Stimulated activated naive B cell treated with anti-CD40 and anti-IgM and Interleukin-4, amounts not matched to agents 10 μg/mL and 1 μg/mL and 100 μg/mL, for 72 hours (primary cell): ENCODE data around the gene GPD2.

Experiments used
- ATAC-seq, 2 donors: fragments of 150-1000 bp; cut with Tn5 transposase; replicated peaks; 2 replicates each; pipeline ENCODE4 v1.10.0; 2021; ENCODE audit warnings: moderate library complexity in 1 of 2
- DNase-seq: peaks from one replicate; pipeline ENCODE4 v3.0.0; 2021
- H3K27ac Mint-ChIP-seq: one replicate; pipeline ENCODE4 v1.8.0; 2022; ENCODE audit warnings: mild to moderate bottlenecking, mixed read lengths
- H3K27me3 Mint-ChIP-seq, 2 donors: one replicate each; pipeline ENCODE4 v1.8.0; 2022; ENCODE audit warnings: mixed read lengths in 2 of 2
- H3K36me3 Mint-ChIP-seq, 2 donors: one replicate each; pipeline ENCODE4 v1.8.0; 2022; ENCODE audit warnings: mixed read lengths in 2 of 2, mild to moderate bottlenecking in 1 of 2
- H3K4me1 Mint-ChIP-seq, 2 donors: one replicate each; pipeline ENCODE4 v1.8.0; 2022; ENCODE audit warnings: mixed read lengths in 2 of 2, mild to moderate bottlenecking in 1 of 2
- H3K4me3 Mint-ChIP-seq, 2 donors: one replicate each; pipeline ENCODE4 v1.8.0; 2022; ENCODE audit warnings: mild to moderate bottlenecking in 2 of 2, mixed read lengths in 2 of 2, moderate library complexity in 1 of 2
- H3K9me3 Mint-ChIP-seq, 2 donors: one replicate each; pipeline ENCODE4 v1.8.0; 2022; ENCODE audit warnings: mixed read lengths in 2 of 2, mild to moderate bottlenecking in 1 of 2

Gene GPD2

GRCh38 chr2:156448766-156449165, 12.6 kb downstream of the GPD2 start:
- Mint-ChIP-seq H3K27me3 (no peaks in the 10 kb centered on the region), H3K9me3 (peaks cover 0 to 6% of the 10 kb centered on the region in 2 donors), H3K36me3 (peaks cover 24 to 38% of the 10 kb centered on the region in 2 donors), H3K4me3 (no peak overlapping the region), H3K27ac (no peak overlapping the region), H3K4me1 (peaks cover 22 to 30% of the 10 kb centered on the region in 2 donors)
- DNase-seq (no peak), ATAC-seq (no peak)

GRCh38 chr2:156452971-156453370, 16.8 kb downstream of the GPD2 start:
- H3K4me1 Mint-ChIP-seq = peaks cover 40 to 52% of the 10 kb centered on the region in 2 donors
- ATAC-seq = no peak
- no peak for DNase-seq
- no peak overlapping the region for H3K4me3 Mint-ChIP-seq
- H3K36me3 Mint-ChIP-seq = peaks cover 24 to 42% of the 10 kb centered on the region in 2 donors
- no peaks in the 10 kb centered on the region for H3K27me3 Mint-ChIP-seq
- no peak overlapping the region for H3K27ac Mint-ChIP-seq
- H3K9me3 Mint-ChIP-seq = peaks cover 0 to 9% of the 10 kb centered on the region in 2 donors

- no peak for DNase-seq
- Mint-ChIP-seq H3K27ac (no peak overlapping the region), H3K4me3 (no peak overlapping the region)
Observed at GRCh38 chr2:156455361-156455975, 19.3 kb downstream of the GPD2 start.

GRCh38 chr2:156456616-156457015, 20.4 kb downstream of the GPD2 start:
- Mint-ChIP-seq H3K27ac (no peak overlapping the region), H3K36me3 (peaks cover 17 to 28% of the 10 kb centered on the region in 2 donors), H3K9me3 (peaks cover 0 to 9% of the 10 kb centered on the region in 2 donors), H3K4me1 (peaks cover 43 to 57% of the 10 kb centered on the region in 2 donors), H3K4me3 (peak overlapping the region; percentile 5 to 23), H3K27me3 (no peaks in the 10 kb centered on the region)
- DNase-seq (peak; percentile 35), ATAC-seq (peak; percentile 77 to 86)

More at GRCh38 chr2:156455361-156455975, 19.3 kb downstream of the GPD2 start:
- no peaks in the 10 kb centered on the region for H3K27me3 Mint-ChIP-seq
- peaks cover 0 to 9% of the 10 kb centered on the region in 2 donors for H3K9me3 Mint-ChIP-seq
- peak; percentile 62 to 68 for ATAC-seq
- H3K36me3 Mint-ChIP-seq = peaks cover 17 to 28% of the 10 kb centered on the region in 2 donors
- H3K4me1 Mint-ChIP-seq = peaks cover 41 to 57% of the 10 kb centered on the region in 2 donors

- ATAC-seq = peak in 1 of 2 donors; percentile 39
- Mint-ChIP-seq H3K4me1 (peaks cover 40 to 50% of the 10 kb centered on the region in 2 donors), H3K36me3 (peaks cover 12 to 24% of the 10 kb centered on the region in 2 donors), H3K9me3 (peaks cover 0 to 7% of the 10 kb centered on the region in 2 donors), H3K4me3 (no peak overlapping the region), H3K27me3 (no peaks in the 10 kb centered on the region), H3K27ac (no peak overlapping the region)
- DNase-seq = no peak
Observed at GRCh38 chr2:156457523-156458517, 21.6 kb downstream of the GPD2 start.

GRCh38 chr2:156459720-156460119, 23.5 kb downstream of the GPD2 start:
- H3K27me3 Mint-ChIP-seq = no peaks in the 10 kb centered on the region
- DNase-seq (no peak), ATAC-seq (no peak)
- peaks cover 27 to 37% of the 10 kb centered on the region in 2 donors for H3K4me1 Mint-ChIP-seq
- H3K9me3 Mint-ChIP-seq = peaks cover 0 to 3% of the 10 kb centered on the region in 2 donors
- peaks cover 0 to 15% of the 10 kb centered on the region in 2 donors for H3K36me3 Mint-ChIP-seq
- H3K4me3 Mint-ChIP-seq = no peak overlapping the region
- no peak overlapping the region for H3K27ac Mint-ChIP-seq

GRCh38 chr2:156464106-156464505, 27.9 kb downstream of the GPD2 start:
- Mint-ChIP-seq H3K9me3 (no peaks in the 10 kb centered on the region), H3K27me3 (no peaks in the 10 kb centered on the region), H3K36me3 (peaks cover 3 to 4% of the 10 kb centered on the region in 2 donors), H3K27ac (no peak overlapping the region), H3K4me3 (no peak overlapping the region), H3K4me1 (peaks cover 17 to 29% of the 10 kb centered on the region in 2 donors)
- DNase-seq (no peak), ATAC-seq (no peak)

GRCh38 chr2:156465573-156465972, 29.4 kb downstream of the GPD2 start:
- peaks cover 4 to 8% of the 10 kb centered on the region in 2 donors for H3K36me3 Mint-ChIP-seq
- H3K4me1 Mint-ChIP-seq = peaks cover 23 to 42% of the 10 kb centered on the region in 2 donors
- ATAC-seq (no peak), DNase-seq (no peak)
- no peaks in the 10 kb centered on the region for H3K27me3 Mint-ChIP-seq
- no peaks in the 10 kb centered on the region for H3K9me3 Mint-ChIP-seq
- no peak overlapping the region for H3K4me3 Mint-ChIP-seq
- no peak overlapping the region for H3K27ac Mint-ChIP-seq

- DNase-seq = no peak
- H3K27ac Mint-ChIP-seq = peak overlapping the region; percentile 48
- peaks cover 30 to 54% of the 10 kb centered on the region in 2 donors for H3K4me1 Mint-ChIP-seq
- no peak for ATAC-seq
- no peak overlapping the region for H3K4me3 Mint-ChIP-seq
- H3K27me3 Mint-ChIP-seq = no peaks in the 10 kb centered on the region
- peaks cover 4 to 8% of the 10 kb centered on the region in 2 donors for H3K36me3 Mint-ChIP-seq
- H3K9me3 Mint-ChIP-seq = no peaks in the 10 kb centered on the region
Observed at GRCh38 chr2:156466739-156467405, 30.7 kb downstream of the GPD2 start.

GRCh38 chr2:156470975-156471583, 34.9 kb downstream of the GPD2 start:
- H3K27me3 Mint-ChIP-seq = no peaks in the 10 kb centered on the region
- peak; percentile 64 to 69 for ATAC-seq
- H3K36me3 Mint-ChIP-seq = peaks cover 4 to 5% of the 10 kb centered on the region in 2 donors
- no peaks in the 10 kb centered on the region for H3K9me3 Mint-ChIP-seq
- H3K4me1 Mint-ChIP-seq = peaks cover 34 to 56% of the 10 kb centered on the region in 2 donors
- peak overlapping the region; percentile 33 to 36 for H3K4me3 Mint-ChIP-seq
- no peak overlapping the region for H3K27ac Mint-ChIP-seq
- no peak for DNase-seq

GRCh38 chr2:156471762-156472161, 35.6 kb downstream of the GPD2 start:
- Mint-ChIP-seq H3K9me3 (no peaks in the 10 kb centered on the region), H3K36me3 (peaks cover 5 to 12% of the 10 kb centered on the region in 2 donors), H3K4me1 (peaks cover 33 to 55% of the 10 kb centered on the region in 2 donors), H3K27me3 (no peaks in the 10 kb centered on the region), H3K27ac (no peak overlapping the region), H3K4me3 (no peak overlapping the region)
- ATAC-seq (no peak), DNase-seq (no peak)

GRCh38 chr2:156472686-156473085, 36.5 kb downstream of the GPD2 start:
- no peak for DNase-seq
- Mint-ChIP-seq H3K4me1 (peaks cover 31 to 48% of the 10 kb centered on the region in 2 donors), H3K4me3 (no peak overlapping the region), H3K36me3 (peaks cover 10 to 16% of the 10 kb centered on the region in 2 donors), H3K27ac (no peak overlapping the region), H3K9me3 (no peaks in the 10 kb centered on the region), H3K27me3 (no peaks in the 10 kb centered on the region)
- ATAC-seq = peak; percentile 73 to 77

- ATAC-seq = no peak
- H3K36me3 Mint-ChIP-seq = peaks cover 6 to 16% of the 10 kb centered on the region in 2 donors
- no peak for DNase-seq
- H3K27ac Mint-ChIP-seq = no peak overlapping the region
- no peaks in the 10 kb centered on the region for H3K9me3 Mint-ChIP-seq
- no peaks in the 10 kb centered on the region for H3K27me3 Mint-ChIP-seq
- H3K4me3 Mint-ChIP-seq = no peak overlapping the region
- peaks cover 26 to 41% of the 10 kb centered on the region in 2 donors for H3K4me1 Mint-ChIP-seq
Observed at GRCh38 chr2:156473445-156473844, 37.3 kb downstream of the GPD2 start.
